Thoracic aorta (tissue), 2 donors: ENCODE measurements around the gene KLHL26. TPM values are rescaled to one million over a fixed set of nuclear protein-coding genes. Genes with fewer than 3 reads are reported as not detected.

Experiments
- ATAC-seq: fragments of 150-250 bp; one replicate; pipeline ENCODE4 v1.8.0; 2017; ENCODE audit warnings: low read depth; ENCODE audit not compliant: insufficient number of reproducible peaks, low FRiP score
- DNase-seq: peaks from one replicate; pipeline ENCODE4 v3.0.0-alpha.2; 2020; ENCODE audit warnings: low spot score
- H3K27ac ChIP-seq, 2 donors: fragments of 200-600 bp; sonication (generic); 1 replicate in 1 of 2; 2 replicates in 1 of 2; pipeline ENCODE4 v1.5.1; 2016; ENCODE audit warnings: mild to moderate bottlenecking in 2 of 2, moderate library complexity in 2 of 2
- H3K27me3 ChIP-seq: fragments of 200-600 bp; sonication (generic); replicated peaks from 2 replicates; pipeline ENCODE4 v1.6.0; 2016; ENCODE audit warnings: mild to moderate bottlenecking; ENCODE audit not compliant: insufficient read depth
- H3K36me3 ChIP-seq: fragments of 200-600 bp; sonication (generic); one replicate; pipeline ENCODE4 v1.5.1; 2016
- H3K4me1 ChIP-seq, 2 donors: fragments of 200-600 bp; sonication (generic); 1 replicate in 1 of 2; 2 replicates in 1 of 2; pipeline versions ENCODE4 v1.5.1 to v1.6.0; 2016; ENCODE audit warnings: low read depth in 2 of 2, mild to moderate bottlenecking in 1 of 2; ENCODE audit not compliant: control insufficient read depth in 1 of 2
- H3K4me3 ChIP-seq: fragments of 200-600 bp; sonication (generic); 2 replicates; pipeline ENCODE4 v1.5.1; 2016; ENCODE audit warnings: mild to moderate bottlenecking
- H3K9me3 ChIP-seq: fragments of 200-600 bp; sonication (generic); 2 replicates; pipeline ENCODE4 v1.5.1; 2016
- CTCF ChIP-seq: fragments of 200-600 bp; sonication (generic); IDR thresholded peaks from one replicate; pipeline ENCODE4 v1.5.1; 2019; ENCODE audit warnings: antibody characterized with exemption
- total RNA-seq, 2 donors: library from RNA; depleted of rRNA; stranded (reverse); fragments of >200 nt; gene quantifications; one replicate each; pipeline versions ENCODE4 v1.1.0 to v1.2.3, GENCODE V29; 2016

Gene KLHL26
- total RNA-seq, 2 donors from 2014 or later = 11.2 to 24.5 TPM

- no peak for TF ChIP-seq CTCF
- Histone ChIP-seq H3K27me3 (no peaks in the 10 kb centered on the region), H3K36me3 (no peaks in the 10 kb centered on the region), H3K27ac (peak overlapping the region; percentile 88 to 92), H3K9me3 (no peaks in the 10 kb centered on the region), H3K4me1 (peaks cover 19 to 46% of the 10 kb centered on the region in 2 donors), H3K4me3 (no peak overlapping the region)
- ATAC-seq (no peak), DNase-seq (no peak)
Measured at GRCh38 chr19:18651300-18651699, 14.5 kb downstream of the KLHL26 start.

DNA sequence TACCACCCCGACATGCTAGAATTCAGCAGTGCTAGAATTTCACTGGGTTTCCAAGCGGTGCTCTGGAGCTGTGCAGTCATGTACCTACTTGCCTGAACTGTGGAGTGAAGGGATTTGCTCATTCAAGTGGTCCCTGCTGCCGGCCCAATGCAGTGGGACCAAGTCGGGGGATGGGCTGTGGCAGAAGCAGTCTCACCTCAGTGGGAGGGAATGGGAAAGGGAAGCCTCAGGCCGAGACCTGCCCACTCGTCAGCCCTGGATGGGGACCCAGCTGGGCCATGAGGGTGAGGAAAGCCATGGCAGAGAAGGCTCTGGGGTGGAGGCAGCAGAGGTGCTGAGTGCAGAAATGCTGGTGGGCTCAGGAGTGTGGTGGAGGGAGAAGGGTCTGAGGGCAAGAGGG, 14.9 kb downstream of the KLHL26 start:
- no peak for ATAC-seq
- DNase-seq = no peak
- Histone ChIP-seq H3K36me3 (no peaks in the 10 kb centered on the region), H3K9me3 (no peaks in the 10 kb centered on the region), H3K27me3 (no peaks in the 10 kb centered on the region), H3K4me3 (no peak overlapping the region), H3K27ac (peak overlapping the region; percentile 88 to 92), H3K4me1 (peaks cover 19 to 44% of the 10 kb centered on the region in 2 donors)
- TF ChIP-seq CTCF = no peak

DNA sequence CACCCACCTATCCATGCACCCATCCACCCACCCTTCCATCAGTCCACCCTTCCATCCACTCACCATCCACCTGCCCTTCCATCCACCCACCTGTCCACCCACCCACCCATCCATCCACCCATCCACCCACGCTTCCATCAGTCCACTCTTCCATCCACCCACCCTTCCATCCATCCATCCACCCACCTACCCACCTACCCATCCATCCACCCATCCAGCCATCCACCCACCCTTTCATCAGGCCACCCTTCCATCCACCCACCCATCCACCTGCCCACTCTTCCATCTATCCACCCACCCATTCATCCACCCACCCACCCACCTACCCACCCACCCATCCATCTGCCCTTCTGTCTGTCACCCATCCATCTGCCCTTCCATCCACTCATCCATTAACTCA, 17.0 kb downstream of the KLHL26 start:
- no peaks in the 10 kb centered on the region for H3K36me3 ChIP-seq
- no peaks in the 10 kb centered on the region for H3K9me3 ChIP-seq
- no peaks in the 10 kb centered on the region for H3K27me3 ChIP-seq
- DNase-seq (no peak), ATAC-seq (no peak)
- no peak for TF ChIP-seq CTCF
- peaks cover 31 to 55% of the 10 kb centered on the region in 2 donors for H3K4me1 ChIP-seq
- no peak overlapping the region for H3K27ac ChIP-seq
- no peak overlapping the region for H3K4me3 ChIP-seq

- Histone ChIP-seq H3K27me3 (no peaks in the 10 kb centered on the region), H3K4me3 (no peak overlapping the region), H3K4me1 (peaks cover 28 to 55% of the 10 kb centered on the region in 2 donors), H3K36me3 (no peaks in the 10 kb centered on the region), H3K27ac (no peak overlapping the region), H3K9me3 (no peaks in the 10 kb centered on the region)
- no peak for ATAC-seq
- DNase-seq = no peak
- TF ChIP-seq CTCF = no peak
Measured at GRCh38 chr19:18654469-18654868, 17.6 kb downstream of the KLHL26 start.

DNA sequence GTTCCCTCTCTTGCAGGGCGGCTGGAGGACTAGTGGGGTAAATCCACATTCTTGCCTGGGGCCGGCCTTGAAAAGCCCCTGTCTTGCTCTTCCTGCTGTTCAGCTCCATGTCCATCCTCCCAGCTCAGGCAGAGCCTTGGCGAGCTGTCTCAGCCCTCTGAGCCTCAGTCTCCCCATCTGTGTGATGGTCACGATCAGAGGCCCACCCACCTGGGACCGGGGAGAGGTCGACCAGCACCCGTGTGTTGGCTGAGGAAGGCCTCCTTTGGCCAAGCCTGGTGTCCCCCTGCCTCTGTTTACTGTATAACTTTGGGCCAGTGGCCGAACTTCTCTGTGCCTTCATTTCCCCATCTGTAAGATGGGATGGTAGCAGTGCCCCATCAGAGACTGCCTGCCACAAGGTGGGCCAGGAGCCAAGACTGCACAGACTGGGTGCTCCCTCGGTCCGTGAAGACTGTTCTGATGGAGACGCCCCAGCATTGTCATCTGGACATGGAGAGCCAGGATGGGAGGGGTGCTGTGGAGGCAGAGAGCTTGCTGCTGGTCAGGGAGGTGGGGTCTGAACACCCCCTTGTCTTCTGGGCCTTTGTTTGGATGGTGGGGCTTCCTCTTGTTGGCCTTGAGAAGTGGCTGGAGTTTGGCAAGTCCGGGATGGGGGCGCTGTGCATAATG, 18.5 kb downstream of the KLHL26 start:
- DNase-seq (no peak), ATAC-seq (no peak)
- no peak for TF ChIP-seq CTCF
- Histone ChIP-seq H3K27ac (no peak overlapping the region), H3K4me1 (peaks cover 31 to 55% of the 10 kb centered on the region in 2 donors), H3K36me3 (no peaks in the 10 kb centered on the region), H3K27me3 (no peaks in the 10 kb centered on the region), H3K4me3 (no peak overlapping the region), H3K9me3 (no peaks in the 10 kb centered on the region)
